Omental fat pad (tissue), 4 donors: ENCODE data around the gene SEMA6C. TPM values are rescaled to one million over a fixed set of nuclear protein-coding genes. Genes with fewer than 3 reads are reported as not detected.

Experiments used
- ATAC-seq: fragments of 150-250 bp; one replicate; pipeline ENCODE4 v1.9.1; 2016; ENCODE audit warnings: mild to moderate bottlenecking, moderate library complexity; ENCODE audit not compliant: low FRiP score
- DNase-seq: peaks from one replicate; pipeline ENCODE4 v3.0.0-alpha.2; 2019; ENCODE audit warnings: low spot score
- total RNA-seq, 4 donors: library from RNA; depleted of rRNA; stranded (reverse); fragments of >200 nt; gene quantifications; one replicate each; pipeline ENCODE4 v1.1.0, GENCODE V29; 2016
- TF ChIP-seq, protein P1 (sequence below), 3 donors: fragments of 450-650 bp; IDR thresholded peaks; one replicate each; pipeline ENCODE4 v1.5.1; 2016 to 2017; ENCODE audit warnings: antibody characterized with exemption in 3 of 3, mild to moderate bottlenecking in 3 of 3, moderate library complexity in 2 of 3

The SEMA6C gene
- total RNA-seq, 4 donors from 2014 or later: 2.6 to 25.5 (median 4.1) TPM

DNA sequence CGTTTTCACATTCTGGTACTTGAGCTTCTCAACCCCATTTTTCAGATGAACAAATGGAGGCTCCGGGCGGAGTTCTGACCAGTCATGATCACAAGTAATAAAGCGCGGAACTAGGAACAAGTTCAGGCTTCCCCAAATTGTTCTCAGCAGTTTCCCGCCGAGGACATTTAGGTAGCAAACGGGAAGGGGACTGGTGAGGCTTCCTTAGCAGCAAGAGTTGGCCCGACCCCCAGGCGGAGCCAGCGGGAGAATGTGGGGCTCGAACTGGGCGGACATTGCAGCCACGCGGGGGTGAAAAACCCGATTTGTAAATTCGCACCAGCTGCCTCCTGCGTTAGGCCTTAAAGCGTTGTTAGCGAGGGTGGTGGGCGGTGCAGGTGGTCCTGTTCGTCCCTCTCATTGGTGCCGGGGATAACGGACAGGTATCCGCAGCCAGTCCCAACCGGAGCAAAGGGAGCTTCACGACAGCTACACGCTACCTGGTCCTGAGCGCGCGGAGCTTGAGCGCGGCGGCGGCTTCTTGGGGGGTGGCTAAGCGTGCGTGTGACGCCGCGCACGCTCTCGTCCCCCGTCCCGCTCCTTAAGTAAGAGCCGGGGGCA lies 15.3 kb downstream of the SEMA6C start:
- TF ChIP-seq, protein P1, sequence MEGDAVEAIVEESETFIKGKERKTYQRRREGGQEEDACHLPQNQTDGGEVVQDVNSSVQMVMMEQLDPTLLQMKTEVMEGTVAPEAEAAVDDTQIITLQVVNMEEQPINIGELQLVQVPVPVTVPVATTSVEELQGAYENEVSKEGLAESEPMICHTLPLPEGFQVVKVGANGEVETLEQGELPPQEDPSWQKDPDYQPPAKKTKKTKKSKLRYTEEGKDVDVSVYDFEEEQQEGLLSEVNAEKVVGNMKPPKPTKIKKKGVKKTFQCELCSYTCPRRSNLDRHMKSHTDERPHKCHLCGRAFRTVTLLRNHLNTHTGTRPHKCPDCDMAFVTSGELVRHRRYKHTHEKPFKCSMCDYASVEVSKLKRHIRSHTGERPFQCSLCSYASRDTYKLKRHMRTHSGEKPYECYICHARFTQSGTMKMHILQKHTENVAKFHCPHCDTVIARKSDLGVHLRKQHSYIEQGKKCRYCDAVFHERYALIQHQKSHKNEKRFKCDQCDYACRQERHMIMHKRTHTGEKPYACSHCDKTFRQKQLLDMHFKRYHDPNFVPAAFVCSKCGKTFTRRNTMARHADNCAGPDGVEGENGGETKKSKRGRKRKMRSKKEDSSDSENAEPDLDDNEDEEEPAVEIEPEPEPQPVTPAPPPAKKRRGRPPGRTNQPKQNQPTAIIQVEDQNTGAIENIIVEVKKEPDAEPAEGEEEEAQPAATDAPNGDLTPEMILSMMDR (IDR thresholded peaks at IDR 0.05): no peak
- DNase-seq (peak; percentile 70), ATAC-seq (peak; percentile 86)

GRCh38 chr1:151128800-151129199 lies 17.6 kb downstream of the SEMA6C start:
- TF ChIP-seq, protein P1 (IDR thresholded peaks at IDR 0.05): no peak
- ATAC-seq: no peak
- no peak for DNase-seq

- DNase-seq (no peak), ATAC-seq (no peak)
- TF ChIP-seq, protein P1 (IDR thresholded peaks at IDR 0.05): no peak
Observed at GRCh38 chr1:151124763-151125403, 21.5 kb downstream of the SEMA6C start.

- TF ChIP-seq, protein P1 (IDR thresholded peaks at IDR 0.05): no peak
- ATAC-seq (no peak), DNase-seq (no peak)
Observed at GRCh38 chr1:151113877-151114276, 32.6 kb downstream of the SEMA6C start.

GRCh38 chr1:151108331-151108730 lies 38.1 kb downstream of the SEMA6C start:
- no peak for ATAC-seq
- no peak for DNase-seq
- TF ChIP-seq, protein P1 (IDR thresholded peaks at IDR 0.05): no peak

DNA sequence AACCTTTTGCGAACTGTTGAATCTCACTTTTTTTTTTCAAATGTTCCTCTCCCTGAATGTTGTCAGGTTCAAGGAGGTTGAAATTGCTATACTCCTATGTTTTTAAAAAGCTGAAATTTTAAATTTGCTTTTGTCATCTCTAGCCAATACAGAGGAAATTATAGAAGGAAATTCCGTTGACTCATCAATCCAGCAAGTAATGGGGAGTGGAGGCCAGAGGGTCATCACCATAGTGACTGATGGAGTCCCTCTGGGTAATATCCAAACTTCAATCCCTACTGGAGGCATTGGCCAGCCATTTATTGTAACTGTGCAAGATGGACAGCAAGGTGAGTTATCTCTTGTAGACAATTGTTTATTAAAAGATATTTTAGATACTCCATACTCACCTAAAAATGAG lies 39.5 kb downstream of the SEMA6C start:
- TF ChIP-seq, protein P1 (IDR thresholded peaks at IDR 0.05): no peak
- DNase-seq (no peak), ATAC-seq (no peak)

GRCh38 chr1:151104630-151105029 lies 41.8 kb downstream of the SEMA6C start:
- ATAC-seq: no peak
- no peak for DNase-seq
- TF ChIP-seq, protein P1 (IDR thresholded peaks at IDR 0.05): no peak
